ENCODE measurements around the gene DNMT3L. TPM values are rescaled to one million over a fixed set of nuclear protein-coding genes. Genes with fewer than 3 reads are reported as not detected.

DNMT3L gene
- total RNA-seq, 1 donor from 2014 or later = not detected

GRCh38 chr21:44290327-44291077 is 28.8 kb upstream of the DNMT3L start:
- H3K9ac ChIP-seq (ENCODE audit: low read length) = no peak overlapping the region
- Mint-ChIP-seq H3K27me3 (ENCODE audit: low read depth, unreplicated experiment) (peaks cover 26% of the 10 kb centered on the region), H3K4me1 (ENCODE audit: low read depth, unreplicated experiment) (no peaks in the 10 kb centered on the region), H3K27ac (ENCODE audit: unreplicated experiment) (no peak overlapping the region), H3K36me3 (ENCODE audit: low read depth, unreplicated experiment) (no peaks in the 10 kb centered on the region), H3K9me3 (ENCODE audit: unreplicated experiment) (no peaks in the 10 kb centered on the region), H3K4me3 (ENCODE audit: unreplicated experiment) (no peak overlapping the region)
- H3K27ac ChIP-seq (ENCODE audit: low read depth, low read length) = no peak overlapping the region
- H3K36me3 ChIP-seq (ENCODE audit: insufficient read depth, low read length) = no peaks in the 10 kb centered on the region
- H3K4me1 ChIP-seq (ENCODE audit: insufficient read depth, low read length) = no peaks in the 10 kb centered on the region
- FAIRE-seq (no peak), DNase-seq (ENCODE audit: low read depth) (no peak)
- no peaks in the 10 kb centered on the region for H3K9me3 ChIP-seq (ENCODE audit: insufficient read depth, low read depth, low read length)
- H2AFZ ChIP-seq (ENCODE audit: low read depth, low read length) = no peak overlapping the region
- H3K27me3 ChIP-seq (ENCODE audit: insufficient read depth, low read length) = peaks cover 2% of the 10 kb centered on the region
- no peaks in the 10 kb centered on the region for H3K79me2 ChIP-seq (ENCODE audit: insufficient read depth, low read length)
- TF ChIP-seq, protein P1, sequence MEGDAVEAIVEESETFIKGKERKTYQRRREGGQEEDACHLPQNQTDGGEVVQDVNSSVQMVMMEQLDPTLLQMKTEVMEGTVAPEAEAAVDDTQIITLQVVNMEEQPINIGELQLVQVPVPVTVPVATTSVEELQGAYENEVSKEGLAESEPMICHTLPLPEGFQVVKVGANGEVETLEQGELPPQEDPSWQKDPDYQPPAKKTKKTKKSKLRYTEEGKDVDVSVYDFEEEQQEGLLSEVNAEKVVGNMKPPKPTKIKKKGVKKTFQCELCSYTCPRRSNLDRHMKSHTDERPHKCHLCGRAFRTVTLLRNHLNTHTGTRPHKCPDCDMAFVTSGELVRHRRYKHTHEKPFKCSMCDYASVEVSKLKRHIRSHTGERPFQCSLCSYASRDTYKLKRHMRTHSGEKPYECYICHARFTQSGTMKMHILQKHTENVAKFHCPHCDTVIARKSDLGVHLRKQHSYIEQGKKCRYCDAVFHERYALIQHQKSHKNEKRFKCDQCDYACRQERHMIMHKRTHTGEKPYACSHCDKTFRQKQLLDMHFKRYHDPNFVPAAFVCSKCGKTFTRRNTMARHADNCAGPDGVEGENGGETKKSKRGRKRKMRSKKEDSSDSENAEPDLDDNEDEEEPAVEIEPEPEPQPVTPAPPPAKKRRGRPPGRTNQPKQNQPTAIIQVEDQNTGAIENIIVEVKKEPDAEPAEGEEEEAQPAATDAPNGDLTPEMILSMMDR (IDR thresholded peaks at IDR 0.05; ENCODE audit: insufficient read depth, low read depth, low read length) = no peak
- no peak for TF ChIP-seq EZH2 (IDR thresholded peaks at IDR 0.05; ENCODE audit: insufficient read depth, low read length)
- H3K4me3 ChIP-seq (ENCODE audit: insufficient read depth, low read depth, low read length) = no peak overlapping the region
- H3K4me2 ChIP-seq (ENCODE audit: low read length) = no peak overlapping the region
- H4K20me1 ChIP-seq (ENCODE audit: insufficient read depth, low read length) = no peaks in the 10 kb centered on the region

DNA sequence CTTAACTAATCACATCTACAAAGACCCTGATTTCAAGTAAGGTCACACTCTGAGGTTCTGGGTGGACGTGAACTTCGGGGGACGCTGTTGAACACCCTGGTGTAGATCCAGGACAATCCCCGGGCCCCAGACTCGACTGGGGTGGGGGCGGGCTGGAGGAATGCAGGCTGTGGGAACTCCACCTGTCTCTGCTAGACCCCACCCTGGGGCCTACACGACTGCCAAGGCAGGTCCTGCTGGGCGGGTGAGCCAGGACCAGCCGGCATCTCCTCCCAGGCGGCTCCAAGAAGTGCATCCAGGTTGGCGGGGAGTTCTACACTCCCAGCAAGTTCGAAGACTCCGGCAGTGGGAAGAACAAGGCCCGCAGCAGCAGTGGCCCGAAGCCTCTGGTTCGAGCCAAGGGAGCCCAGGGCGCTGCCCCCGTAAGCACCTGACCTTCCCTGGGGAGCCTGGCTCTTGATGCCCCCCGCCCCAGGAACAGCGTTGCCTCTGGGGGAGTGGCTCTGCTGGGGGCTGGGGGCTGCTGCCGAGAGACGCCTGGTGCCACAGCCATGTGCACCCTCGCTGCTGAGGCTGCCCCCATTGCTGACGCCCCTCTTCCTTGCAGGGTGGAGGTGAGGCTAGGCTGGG is 27.8 kb upstream of the DNMT3L start:
- no peaks in the 10 kb centered on the region for H3K36me3 Mint-ChIP-seq (ENCODE audit: low read depth, unreplicated experiment)
- H3K4me2 ChIP-seq (ENCODE audit: low read length) = no peak overlapping the region
- H2AFZ ChIP-seq (ENCODE audit: low read depth, low read length) = no peak overlapping the region
- H3K4me1 Mint-ChIP-seq (ENCODE audit: low read depth, unreplicated experiment) = no peaks in the 10 kb centered on the region
- no peaks in the 10 kb centered on the region for H3K79me2 ChIP-seq (ENCODE audit: insufficient read depth, low read length)
- H3K9me3 ChIP-seq (ENCODE audit: insufficient read depth, low read depth, low read length) = no peaks in the 10 kb centered on the region
- H3K4me3 ChIP-seq (ENCODE audit: insufficient read depth, low read depth, low read length) = no peak overlapping the region
- no peak for TF ChIP-seq EZH2 (IDR thresholded peaks at IDR 0.05; ENCODE audit: insufficient read depth, low read length)
- TF ChIP-seq, protein P1 (IDR thresholded peaks at IDR 0.05; ENCODE audit: insufficient read depth, low read depth, low read length) = no peak
- peaks cover 26% of the 10 kb centered on the region for H3K27me3 Mint-ChIP-seq (ENCODE audit: low read depth, unreplicated experiment)
- no peaks in the 10 kb centered on the region for H3K36me3 ChIP-seq (ENCODE audit: insufficient read depth, low read length)
- no peaks in the 10 kb centered on the region for H4K20me1 ChIP-seq (ENCODE audit: insufficient read depth, low read length)
- H3K4me3 Mint-ChIP-seq (ENCODE audit: unreplicated experiment) = no peak overlapping the region
- H3K27me3 ChIP-seq (ENCODE audit: insufficient read depth, low read length) = peaks cover 2% of the 10 kb centered on the region
- no peak for FAIRE-seq
- DNase-seq (ENCODE audit: low read depth) = no peak
- no peaks in the 10 kb centered on the region for H3K4me1 ChIP-seq (ENCODE audit: insufficient read depth, low read length)
- H3K9ac ChIP-seq (ENCODE audit: low read length) = no peak overlapping the region
- H3K9me3 Mint-ChIP-seq (ENCODE audit: unreplicated experiment) = no peaks in the 10 kb centered on the region
- H3K27ac Mint-ChIP-seq (ENCODE audit: unreplicated experiment) = no peak overlapping the region
- no peak overlapping the region for H3K27ac ChIP-seq (ENCODE audit: low read depth, low read length)

All from astrocyte (in vitro differentiated cells and primary cell).